NB4 (cell line): Measurements from ENCODE around the gene TMEM165.

Experiments used
- DNase-seq: peaks from one replicate; pipeline ENCODE4 v3.0.0; 2010; ENCODE audit warnings: low read depth
- H3K4me3 ChIP-seq: one replicate; pipeline ENCODE4 v1.5.1; 2011; ENCODE audit warnings: mild to moderate bottlenecking, low read depth, low read length, moderate library complexity
- MYC ChIP-seq: IDR thresholded peaks from 2 replicates; pipeline ENCODE4 v1.6.1; 2011; ENCODE audit warnings: low read depth, low read length
- POLR2A ChIP-seq: IDR thresholded peaks from 2 replicates; pipeline ENCODE4 v1.6.1; 2011; ENCODE audit warnings: mild to moderate bottlenecking; ENCODE audit not compliant: insufficient read length; ENCODE audit errors: extremely low read depth
- TF ChIP-seq, protein P1 (sequence below): IDR thresholded peaks from one replicate; pipeline ENCODE4 v1.5.1; 2012; ENCODE audit warnings: low read depth, low read length
- TF ChIP-seq, protein P2 (sequence below): IDR thresholded peaks from 2 replicates; pipeline ENCODE4 v1.6.1; 2011; ENCODE audit warnings: low read depth, low read length

Gene TMEM165

DNA sequence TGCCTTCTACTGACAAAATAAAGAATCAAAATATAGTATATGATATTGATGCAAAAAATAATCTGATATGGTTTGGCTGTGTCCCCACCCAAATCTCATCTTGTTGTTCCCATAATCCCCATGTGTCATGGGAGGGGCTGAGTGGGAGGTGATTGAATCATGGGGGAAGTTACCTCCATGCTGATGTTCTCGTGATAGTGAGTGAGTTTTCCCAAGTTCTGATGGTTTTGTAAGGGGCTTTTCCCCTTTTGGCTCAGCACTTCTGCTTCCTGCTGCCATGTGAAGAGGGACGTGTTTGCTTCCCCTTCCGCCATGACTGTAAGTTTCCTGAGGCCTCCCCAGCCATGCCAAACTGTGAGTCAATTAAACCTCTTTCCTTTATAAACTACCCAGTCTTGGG, 70.2 kb downstream of the TMEM165 start:
- DNase-seq: no peak
- no peak overlapping the region for H3K4me3 ChIP-seq
- no peak for TF ChIP-seq MYC
- no peak for TF ChIP-seq POLR2A
- TF ChIP-seq, protein P1, sequence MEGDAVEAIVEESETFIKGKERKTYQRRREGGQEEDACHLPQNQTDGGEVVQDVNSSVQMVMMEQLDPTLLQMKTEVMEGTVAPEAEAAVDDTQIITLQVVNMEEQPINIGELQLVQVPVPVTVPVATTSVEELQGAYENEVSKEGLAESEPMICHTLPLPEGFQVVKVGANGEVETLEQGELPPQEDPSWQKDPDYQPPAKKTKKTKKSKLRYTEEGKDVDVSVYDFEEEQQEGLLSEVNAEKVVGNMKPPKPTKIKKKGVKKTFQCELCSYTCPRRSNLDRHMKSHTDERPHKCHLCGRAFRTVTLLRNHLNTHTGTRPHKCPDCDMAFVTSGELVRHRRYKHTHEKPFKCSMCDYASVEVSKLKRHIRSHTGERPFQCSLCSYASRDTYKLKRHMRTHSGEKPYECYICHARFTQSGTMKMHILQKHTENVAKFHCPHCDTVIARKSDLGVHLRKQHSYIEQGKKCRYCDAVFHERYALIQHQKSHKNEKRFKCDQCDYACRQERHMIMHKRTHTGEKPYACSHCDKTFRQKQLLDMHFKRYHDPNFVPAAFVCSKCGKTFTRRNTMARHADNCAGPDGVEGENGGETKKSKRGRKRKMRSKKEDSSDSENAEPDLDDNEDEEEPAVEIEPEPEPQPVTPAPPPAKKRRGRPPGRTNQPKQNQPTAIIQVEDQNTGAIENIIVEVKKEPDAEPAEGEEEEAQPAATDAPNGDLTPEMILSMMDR: no peak
- TF ChIP-seq, protein P2, sequence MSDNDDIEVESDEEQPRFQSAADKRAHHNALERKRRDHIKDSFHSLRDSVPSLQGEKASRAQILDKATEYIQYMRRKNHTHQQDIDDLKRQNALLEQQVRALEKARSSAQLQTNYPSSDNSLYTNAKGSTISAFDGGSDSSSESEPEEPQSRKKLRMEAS: no peak

DNA sequence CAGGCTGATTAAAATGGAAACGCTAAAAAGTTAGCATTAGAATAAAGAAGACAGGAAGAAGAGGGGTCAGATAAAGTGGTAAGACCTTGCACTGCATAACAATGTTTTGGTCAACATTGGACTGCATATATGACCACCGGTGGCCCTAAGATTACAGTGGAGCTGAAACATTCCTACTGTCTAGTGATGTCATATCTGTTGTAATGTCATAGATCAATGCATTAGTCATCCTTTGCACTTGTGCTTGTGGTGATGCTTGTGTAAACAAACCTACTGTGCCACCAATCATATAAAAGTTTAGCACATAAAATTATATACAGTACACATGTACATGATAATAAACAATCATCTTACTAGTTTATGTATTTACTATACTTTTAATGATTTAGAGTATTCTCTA, 73.0 kb downstream of the TMEM165 start:
- TF ChIP-seq, protein P1: no peak
- TF ChIP-seq, protein P2: no peak
- TF ChIP-seq POLR2A (no peak), MYC (no peak)
- H3K4me3 ChIP-seq: no peak overlapping the region
- DNase-seq: peak; percentile 6

DNA sequence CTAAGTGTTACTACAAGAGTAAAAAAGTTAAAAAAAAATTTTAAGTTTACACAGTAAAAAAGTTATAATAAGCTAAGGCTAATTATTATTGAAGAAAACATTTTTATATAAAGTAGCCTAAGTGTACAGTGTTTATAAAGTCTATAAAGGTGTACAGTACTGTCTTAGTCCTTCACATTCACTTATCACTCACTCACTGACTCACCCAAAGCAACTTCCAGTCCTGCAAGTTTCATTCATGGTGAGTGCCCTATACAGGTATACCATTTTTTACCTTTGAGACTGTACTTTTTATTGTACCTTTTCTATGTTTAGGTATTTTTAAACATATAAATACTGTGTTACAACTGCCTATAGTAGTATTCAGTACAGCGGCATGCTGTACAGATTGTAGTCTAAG, 74.2 kb downstream of the TMEM165 start:
- no peak overlapping the region for H3K4me3 ChIP-seq
- no peak for DNase-seq
- TF ChIP-seq, protein P2: no peak
- TF ChIP-seq POLR2A: no peak
- TF ChIP-seq, protein P1: no peak
- TF ChIP-seq MYC: no peak
